Mesangial cell (primary cell): Measurements from ENCODE around the gene TNNT2. TPM values are rescaled to one million over a fixed set of nuclear protein-coding genes. Genes with fewer than 3 reads are reported as not detected.

Experiments
- total RNA-seq: library from RNA; depleted of rRNA; stranded (reverse); fragments of >200 nt; gene quantifications from 2 replicates; pipeline ENCODE4 v1.2.3, GENCODE V29; 2015

Gene TNNT2
- 0.65 and 2.3 TPM in 2 replicates for total RNA-seq

DNA sequence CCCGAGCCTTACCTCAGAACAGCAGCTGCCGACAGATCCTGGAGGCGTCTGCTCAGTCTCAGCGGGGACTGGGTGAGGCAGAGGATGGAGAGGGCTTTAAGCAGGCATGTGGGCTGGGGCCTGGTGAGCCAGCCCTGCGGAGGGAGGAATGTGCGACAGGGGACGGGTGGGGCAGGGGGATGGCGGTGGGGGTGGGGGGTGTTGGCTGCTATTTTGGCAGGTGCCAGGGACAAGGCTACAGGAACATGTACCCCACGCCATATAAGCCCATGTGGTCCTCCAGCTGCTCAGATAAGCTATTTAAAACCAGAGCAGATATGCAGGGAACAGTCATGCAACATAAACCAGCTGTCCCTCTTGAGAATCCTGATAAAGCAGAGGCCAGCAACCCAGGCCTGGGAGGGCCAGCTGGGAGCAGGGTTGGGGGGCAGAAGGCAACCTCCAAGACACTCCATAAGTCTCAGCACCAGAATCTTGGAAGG is at the start of gene TNNT2:
TSS of gene TNNT2 (minus strand) at position 70 of the 482 bp plus-strand sequence. CDS start 4,426 bp downstream, outside the sequence.

DNA sequence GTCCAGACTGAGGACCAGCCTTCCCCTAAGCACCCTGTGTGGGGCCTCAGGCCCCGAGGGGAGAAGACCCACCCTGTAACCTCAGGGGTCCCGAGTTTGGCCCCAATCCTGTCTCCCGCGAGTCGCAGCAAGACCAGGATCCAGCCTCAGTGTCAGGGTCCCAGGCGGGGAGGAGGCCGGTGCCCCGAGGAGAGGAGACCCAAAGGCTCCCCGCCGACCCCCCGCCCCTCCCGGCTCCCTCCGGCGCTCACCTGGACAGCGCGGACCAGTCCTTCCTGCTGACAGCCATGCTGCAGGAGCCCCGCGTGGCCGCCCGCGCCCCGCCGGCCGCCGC is 21.5 kb upstream of the TNNT2 start, which contains the start of gene LAD1:
TSS of gene LAD1 (minus strand) at position 307 of the 334 bp plus-strand sequence. CDS start at position 289, 18 bp downstream.

Other genes with a start within 250 kb of the TNNT2 start
- gene TMEM9, start 223.2 kb downstream of the TNNT2 start, total RNA-seq, result 110 and 116 TPM in 2 replicates
- under 0.01 TPM in 1 of 2 replicates, not detected in the other for gene IGFN1, start 186.9 kb downstream of the TNNT2 start, total RNA-seq
- 0.76 and 1.6 TPM in 2 replicates for gene PKP1, start 94.2 kb downstream of the TNNT2 start, total RNA-seq
- gene LAD1, start 21.6 kb upstream of the TNNT2 start, total RNA-seq, result 27.5 and 52.9 TPM in 2 replicates
- gene TNNI1, start 44.0 kb upstream of the TNNT2 start, total RNA-seq, result 2.0 TPM in 1 of 2 replicates, not detected in the other
- 58.3 and 92.2 TPM in 2 replicates for gene PHLDA3, start 91.5 kb upstream of the TNNT2 start, total RNA-seq
- gene CSRP1, start 129.4 kb upstream of the TNNT2 start, total RNA-seq, result 481 and 800 TPM in 2 replicates
- gene NAV1, start 161.4 kb upstream of the TNNT2 start, total RNA-seq, result 46.3 and 65.5 TPM in 2 replicates